ENCODE measurements around the gene S100A9. TPM values are rescaled to one million over a fixed set of nuclear protein-coding genes. Genes with fewer than 3 reads are reported as not detected.

Gene S100A9
- polyA plus RNA-seq, 3 donors, result 20,498 to 43,602 (median 40,800) TPM

- TF ChIP-seq CTCF (IDR thresholded peaks at IDR 0.05), result no peak
- Histone ChIP-seq H3K27me3 (ENCODE audit: control insufficient read depth in 2 of 2, insufficient read depth in 2 of 2, low read length in 2 of 2) (no peaks in the 10 kb centered on the region), H2AFZ (ENCODE audit: insufficient read depth, low read depth, low read length, poor library complexity, severe bottlenecking) (no peak overlapping the region), H3K27ac (ENCODE audit: low read depth in 1 of 2, low read length in 2 of 2) (no peak overlapping the region), H3K79me2 (ENCODE audit: insufficient read depth, low read length) (no peaks in the 10 kb centered on the region), H3K9me3 (replicated peaks in 1 of 2; ENCODE audit: control insufficient read depth in 1 of 2, insufficient read depth in 1 of 2, low read length in 2 of 2) (no peaks in the 10 kb centered on the region), H3K4me2 (replicated peaks; ENCODE audit: extremely low read depth, low read length, poor library complexity, severe bottlenecking) (no peak overlapping the region), H3K4me1 (ENCODE audit: control insufficient read depth in 1 of 2, insufficient read depth in 2 of 2, low read length in 2 of 2) (peaks cover 28 to 32% of the 10 kb centered on the region in 2 donors), H3K9ac (ENCODE audit: insufficient read depth, low read length, poor library complexity, severe bottlenecking) (no peak overlapping the region), H3K4me3 (replicated peaks in 1 of 3; ENCODE audit: low read depth in 2 of 3, low read length in 3 of 3) (no peak overlapping the region), H3K36me3 (replicated peaks in 1 of 2; ENCODE audit: control insufficient read depth in 1 of 2, insufficient read depth in 2 of 2, low read length in 2 of 2) (no peaks in the 10 kb centered on the region), H4K20me1 (ENCODE audit: insufficient read depth, low read length) (no peaks in the 10 kb centered on the region)
- intact Hi-C loops (cut with micrococcal nuclease), result no loop called here
- Mint-ChIP-seq H3K27me3 (ENCODE audit: low read depth in 3 of 3) (peaks cover 2 to 12% (median 6%) of the 10 kb centered on the region in 3 donors), H3K4me1 (peaks cover 48% of the 10 kb centered on the region), H3K27ac (no peak overlapping the region), H3K4me3 (no peak overlapping the region), H3K9me3 (peaks cover 0 to 3% (median 0%) of the 10 kb centered on the region in 7 donors), H3K36me3 (no peaks in the 10 kb centered on the region)
- 97% methylated on average over 4 of the region's 4 CpGs for WGBS (ENCODE audit: insufficient coverage)
- no peak for DNase-seq
These were observed 16.2 kb upstream of the S100A9 start for GRCh38 chr1:153341431-153341934.

GRCh38 chr1:153342178-153342577 lies 15.5 kb upstream of the S100A9 start:
- Mint-ChIP-seq H3K27ac (peak overlapping the region in 1 of 7 donors; percentile 43), H3K4me3 (no peak overlapping the region), H3K27me3 (ENCODE audit: low read depth in 3 of 3) (peaks cover 3 to 12% (median 6%) of the 10 kb centered on the region in 3 donors), H3K36me3 (no peaks in the 10 kb centered on the region), H3K9me3 (peaks cover 0 to 3% (median 0%) of the 10 kb centered on the region in 7 donors), H3K4me1 (peaks cover 51% of the 10 kb centered on the region)
- no peaks in the 10 kb centered on the region for H3K27me3 ChIP-seq (ENCODE audit: control insufficient read depth in 2 of 2, insufficient read depth in 2 of 2, low read length in 2 of 2)
- no peaks in the 10 kb centered on the region for H3K79me2 ChIP-seq (ENCODE audit: insufficient read depth, low read length)
- no peaks in the 10 kb centered on the region for H3K9me3 ChIP-seq (replicated peaks in 1 of 2; ENCODE audit: control insufficient read depth in 1 of 2, insufficient read depth in 1 of 2, low read length in 2 of 2)
- H2AFZ ChIP-seq (ENCODE audit: insufficient read depth, low read depth, low read length, poor library complexity, severe bottlenecking), result no peak overlapping the region
- peaks cover 29 to 36% of the 10 kb centered on the region in 2 donors for H3K4me1 ChIP-seq (ENCODE audit: control insufficient read depth in 1 of 2, insufficient read depth in 2 of 2, low read length in 2 of 2)
- no peak overlapping the region for H3K4me2 ChIP-seq (replicated peaks; ENCODE audit: extremely low read depth, low read length, poor library complexity, severe bottlenecking)
- H3K27ac ChIP-seq (ENCODE audit: low read depth in 1 of 2, low read length in 2 of 2), result no peak overlapping the region
- intact Hi-C loops (cut with micrococcal nuclease), result no loop called here
- H3K36me3 ChIP-seq (replicated peaks in 1 of 2; ENCODE audit: control insufficient read depth in 1 of 2, insufficient read depth in 2 of 2, low read length in 2 of 2), result no peaks in the 10 kb centered on the region
- H3K4me3 ChIP-seq (replicated peaks in 1 of 3; ENCODE audit: low read depth in 2 of 3, low read length in 3 of 3), result no peak overlapping the region
- no peak for DNase-seq
- no peak for TF ChIP-seq CTCF (IDR thresholded peaks at IDR 0.05)
- H4K20me1 ChIP-seq (ENCODE audit: insufficient read depth, low read length), result no peaks in the 10 kb centered on the region
- 100% methylated on average over 1 of the region's 3 CpGs for WGBS (ENCODE audit: insufficient coverage)
- H3K9ac ChIP-seq (ENCODE audit: insufficient read depth, low read length, poor library complexity, severe bottlenecking), result no peak overlapping the region
